Peyer's patch (tissue), 4 donors: ENCODE results near the gene LIMS2.

ENCODE experiments used
- POLR2A ChIP-seq, 2 donors: fragments of 450-650 bp; IDR thresholded peaks; one replicate each; pipeline ENCODE4 v1.5.1; 2017; ENCODE audit warnings: antibody characterized with exemption in 2 of 2, mild to moderate bottlenecking in 2 of 2, moderate library complexity in 2 of 2
- TF ChIP-seq, protein P1 (sequence below), 6 experiments: fragments of 450-650 bp in 4 of 6; fragments of 200-600 bp in 2 of 6; sonication (generic) in 1 of 6; IDR thresholded peaks; one replicate each; pipeline ENCODE4 v1.5.1; 2017 to 2019; ENCODE audit warnings: antibody characterized with exemption in 6 of 6, mild to moderate bottlenecking in 3 of 6, moderate library complexity in 1 of 6

- TF ChIP-seq, protein P1, sequence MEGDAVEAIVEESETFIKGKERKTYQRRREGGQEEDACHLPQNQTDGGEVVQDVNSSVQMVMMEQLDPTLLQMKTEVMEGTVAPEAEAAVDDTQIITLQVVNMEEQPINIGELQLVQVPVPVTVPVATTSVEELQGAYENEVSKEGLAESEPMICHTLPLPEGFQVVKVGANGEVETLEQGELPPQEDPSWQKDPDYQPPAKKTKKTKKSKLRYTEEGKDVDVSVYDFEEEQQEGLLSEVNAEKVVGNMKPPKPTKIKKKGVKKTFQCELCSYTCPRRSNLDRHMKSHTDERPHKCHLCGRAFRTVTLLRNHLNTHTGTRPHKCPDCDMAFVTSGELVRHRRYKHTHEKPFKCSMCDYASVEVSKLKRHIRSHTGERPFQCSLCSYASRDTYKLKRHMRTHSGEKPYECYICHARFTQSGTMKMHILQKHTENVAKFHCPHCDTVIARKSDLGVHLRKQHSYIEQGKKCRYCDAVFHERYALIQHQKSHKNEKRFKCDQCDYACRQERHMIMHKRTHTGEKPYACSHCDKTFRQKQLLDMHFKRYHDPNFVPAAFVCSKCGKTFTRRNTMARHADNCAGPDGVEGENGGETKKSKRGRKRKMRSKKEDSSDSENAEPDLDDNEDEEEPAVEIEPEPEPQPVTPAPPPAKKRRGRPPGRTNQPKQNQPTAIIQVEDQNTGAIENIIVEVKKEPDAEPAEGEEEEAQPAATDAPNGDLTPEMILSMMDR (IDR thresholded peaks at IDR 0.05), result no peak
- TF ChIP-seq POLR2A (IDR thresholded peaks at IDR 0.05), result no peak
Measured at GRCh38 chr2:127719301-127720218, 44.2 kb upstream of the LIMS2 start.
